ENCODE results near the gene C10orf90.

The C10orf90 gene

GRCh38 chr10:126536656-126537055 lies 133.8 kb downstream of the C10orf90 start:
- no peak for DNase-seq

GRCh38 chr10:126536148-126536547 lies 134.3 kb downstream of the C10orf90 start:
- DNase-seq = no peak

- DNase-seq = no peak
These were observed 136.8 kb downstream of the C10orf90 start for GRCh38 chr10:126533644-126534043.

GRCh38 chr10:126528315-126528835 lies 142.1 kb downstream of the C10orf90 start:
- no peak for DNase-seq

GRCh38 chr10:126527645-126528314 lies 142.7 kb downstream of the C10orf90 start:
- DNase-seq = no peak

GRCh38 chr10:126525326-126525725 lies 145.2 kb downstream of the C10orf90 start:
- DNase-seq = no peak

GRCh38 chr10:126524526-126524925 lies 146.0 kb downstream of the C10orf90 start:
- no peak for DNase-seq

GRCh38 chr10:126523071-126523470 lies 147.4 kb downstream of the C10orf90 start:
- DNase-seq = no peak

GRCh38 chr10:126521399-126521798 lies 149.1 kb downstream of the C10orf90 start:
- no peak for DNase-seq

GRCh38 chr10:126520751-126521317 lies 149.7 kb downstream of the C10orf90 start:
- no peak for DNase-seq

- no peak for DNase-seq
These were observed 150.5 kb downstream of the C10orf90 start for GRCh38 chr10:126519992-126520391.

GRCh38 chr10:126519185-126519584 lies 151.3 kb downstream of the C10orf90 start:
- no peak for DNase-seq

- DNase-seq = no peak
These were observed 152.0 kb downstream of the C10orf90 start for GRCh38 chr10:126518218-126519080.

GRCh38 chr10:126516515-126516914 lies 154.0 kb downstream of the C10orf90 start:
- no peak for DNase-seq

- no peak for DNase-seq
These were observed 158.5 kb downstream of the C10orf90 start for GRCh38 chr10:126511917-126512479.

GRCh38 chr10:126509182-126509581 lies 161.3 kb downstream of the C10orf90 start:
- DNase-seq = no peak

- no peak for DNase-seq
These were observed 161.9 kb downstream of the C10orf90 start for GRCh38 chr10:126508535-126509040.

- DNase-seq = no peak
These were observed 165.8 kb downstream of the C10orf90 start for GRCh38 chr10:126504761-126505112.

GRCh38 chr10:126504063-126504760 lies 166.3 kb downstream of the C10orf90 start:
- peak; percentile 11 for DNase-seq

GRCh38 chr10:126503392-126504062 lies 167.0 kb downstream of the C10orf90 start:
- no peak for DNase-seq

- no peak for DNase-seq
These were observed 168.1 kb downstream of the C10orf90 start for GRCh38 chr10:126502441-126502840.

GRCh38 chr10:126501828-126502227 lies 168.7 kb downstream of the C10orf90 start:
- DNase-seq = no peak
